HG02884 (cell line): Measurements from ENCODE around the gene CIAO2A.

ENCODE experiments used
- ATAC-seq: cut with Tn5 transposase; IDR thresholded peaks from one replicate; pipeline ENCODE4 v1.9.1; 2021; ENCODE audit warnings: mild to moderate bottlenecking, moderate library complexity; ENCODE audit not compliant: unreplicated experiment

Gene CIAO2A

GRCh38 chr15:64045101-64045435 lies 48.6 kb downstream of the CIAO2A start:
- no peak for ATAC-seq

GRCh38 chr15:64044300-64045100 lies 49.1 kb downstream of the CIAO2A start:
- ATAC-seq = no peak

GRCh38 chr15:64038878-64039610 lies 54.6 kb downstream of the CIAO2A start:
- ATAC-seq = no peak

GRCh38 chr15:64037966-64038365 lies 55.7 kb downstream of the CIAO2A start:
- ATAC-seq = no peak

GRCh38 chr15:64037116-64037515 lies 56.5 kb downstream of the CIAO2A start:
- no peak for ATAC-seq

GRCh38 chr15:64035525-64035924 lies 58.1 kb downstream of the CIAO2A start:
- no peak for ATAC-seq

GRCh38 chr15:64034519-64034918 lies 59.1 kb downstream of the CIAO2A start:
- no peak for ATAC-seq

GRCh38 chr15:64032329-64032728 lies 61.3 kb downstream of the CIAO2A start:
- ATAC-seq = no peak

GRCh38 chr15:64030123-64030522 lies 63.5 kb downstream of the CIAO2A start:
- ATAC-seq = no peak

- no peak for ATAC-seq
Observed at GRCh38 chr15:64029633-64030032, 64.0 kb downstream of the CIAO2A start.

GRCh38 chr15:64029110-64029509 lies 64.5 kb downstream of the CIAO2A start:
- no peak for ATAC-seq

- no peak for ATAC-seq
Observed at GRCh38 chr15:64026591-64026990, 67.0 kb downstream of the CIAO2A start.

GRCh38 chr15:64024172-64025050 lies 69.2 kb downstream of the CIAO2A start:
- no peak for ATAC-seq

GRCh38 chr15:64023220-64023619 lies 70.4 kb downstream of the CIAO2A start:
- no peak for ATAC-seq

- no peak for ATAC-seq
Observed at GRCh38 chr15:64022571-64022970, 71.1 kb downstream of the CIAO2A start.
